GM13976 (cell line): Measurements from ENCODE around the gene PIGZ.

ENCODE experiments used
- DNase-seq: peaks from one replicate; pipeline ENCODE4 v3.0.0; 2012; ENCODE audit warnings: low spot score
- in situ Hi-C: fragments of 300-500 bp; cut with MboI; formaldehyde crosslinking; loops from one replicate; pipeline ENCODE4 v1.12.0; 2022; ENCODE audit warnings: low sequenced_read_pairs, mixed read lengths, inconsistent platforms; ENCODE audit not compliant: unreplicated experiment
- TF ChIP-seq, protein P1 (sequence below): IDR thresholded peaks from 2 replicates; pipeline ENCODE4 v1.5.1; 2012; ENCODE audit warnings: borderline replicate concordance, mild to moderate bottlenecking; ENCODE audit not compliant: insufficient read depth; ENCODE audit errors: extremely low read depth, missing control alignments, control extremely low read depth

Gene PIGZ

DNA sequence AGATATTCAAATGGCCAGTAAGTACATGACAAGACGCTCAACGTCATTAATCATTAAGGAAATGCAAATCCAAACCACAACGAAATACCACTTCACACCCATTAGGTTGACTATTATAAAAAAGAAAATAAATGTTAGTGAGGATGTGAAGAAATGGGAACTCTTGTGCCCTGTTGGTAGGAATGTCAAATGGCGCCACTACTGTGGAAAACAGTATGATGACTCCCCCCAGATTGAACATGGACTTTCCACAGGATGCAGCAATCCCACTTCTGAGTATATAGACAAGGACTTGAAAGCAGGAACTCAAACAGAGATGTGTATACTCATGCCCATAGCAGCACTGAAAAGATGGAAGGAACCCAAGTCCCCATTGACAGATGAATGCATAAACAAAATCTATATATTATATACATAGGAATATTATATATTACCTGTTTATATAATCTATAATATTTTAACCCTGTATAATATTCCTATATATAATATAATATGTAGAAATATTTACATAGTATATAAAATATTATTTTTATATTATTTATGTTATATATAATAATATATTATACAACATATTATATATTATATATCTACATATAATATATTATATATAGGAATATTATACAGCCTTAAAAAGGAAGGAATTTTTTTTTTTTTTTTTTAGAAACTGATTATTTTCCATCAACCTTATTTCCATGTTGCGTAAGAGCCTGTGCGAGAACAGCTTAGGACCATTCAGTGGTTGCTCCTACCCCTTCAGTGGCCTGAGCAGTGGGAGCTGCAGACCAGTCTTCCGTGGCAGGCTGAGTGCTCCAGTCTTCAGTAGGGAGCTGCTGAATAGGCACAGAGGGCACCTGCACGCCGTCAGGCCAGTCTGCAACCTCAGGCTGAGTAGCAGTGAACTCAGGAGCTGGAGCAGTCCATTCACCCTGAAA, 17.6 kb upstream of the PIGZ start:
- in situ Hi-C loops = loop anchor here (25.0 kb wide), 1 partner anchor 526 kb away; no protein-coding TSS in a partner anchor
- TF ChIP-seq, protein P1, sequence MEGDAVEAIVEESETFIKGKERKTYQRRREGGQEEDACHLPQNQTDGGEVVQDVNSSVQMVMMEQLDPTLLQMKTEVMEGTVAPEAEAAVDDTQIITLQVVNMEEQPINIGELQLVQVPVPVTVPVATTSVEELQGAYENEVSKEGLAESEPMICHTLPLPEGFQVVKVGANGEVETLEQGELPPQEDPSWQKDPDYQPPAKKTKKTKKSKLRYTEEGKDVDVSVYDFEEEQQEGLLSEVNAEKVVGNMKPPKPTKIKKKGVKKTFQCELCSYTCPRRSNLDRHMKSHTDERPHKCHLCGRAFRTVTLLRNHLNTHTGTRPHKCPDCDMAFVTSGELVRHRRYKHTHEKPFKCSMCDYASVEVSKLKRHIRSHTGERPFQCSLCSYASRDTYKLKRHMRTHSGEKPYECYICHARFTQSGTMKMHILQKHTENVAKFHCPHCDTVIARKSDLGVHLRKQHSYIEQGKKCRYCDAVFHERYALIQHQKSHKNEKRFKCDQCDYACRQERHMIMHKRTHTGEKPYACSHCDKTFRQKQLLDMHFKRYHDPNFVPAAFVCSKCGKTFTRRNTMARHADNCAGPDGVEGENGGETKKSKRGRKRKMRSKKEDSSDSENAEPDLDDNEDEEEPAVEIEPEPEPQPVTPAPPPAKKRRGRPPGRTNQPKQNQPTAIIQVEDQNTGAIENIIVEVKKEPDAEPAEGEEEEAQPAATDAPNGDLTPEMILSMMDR = no peak
- no peak for DNase-seq

DNA sequence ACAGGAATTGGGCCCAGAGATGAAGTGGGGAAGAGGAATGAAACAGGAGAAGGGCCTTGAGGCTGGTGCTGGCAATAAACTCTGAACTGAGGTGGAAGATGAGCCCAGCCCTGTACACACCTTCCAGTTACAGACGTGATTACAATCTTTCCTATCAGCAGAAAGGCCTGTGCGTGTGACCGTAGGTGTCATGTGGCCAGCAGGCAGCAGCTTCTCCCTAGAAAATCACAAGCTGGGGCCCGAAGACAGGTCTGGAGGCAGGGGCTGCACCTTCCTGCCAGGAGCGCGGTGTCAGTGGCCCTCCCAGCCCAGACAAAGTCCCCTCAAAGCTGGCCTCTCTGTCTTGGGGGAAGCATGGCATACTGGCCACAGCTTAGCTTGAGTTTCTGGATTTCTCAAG, 16.7 kb upstream of the PIGZ start:
- in situ Hi-C loops = loop anchor here (25.0 kb wide), 1 partner anchor 527 kb away; no protein-coding TSS in a partner anchor
- DNase-seq = no peak
- TF ChIP-seq, protein P1 = no peak

DNA sequence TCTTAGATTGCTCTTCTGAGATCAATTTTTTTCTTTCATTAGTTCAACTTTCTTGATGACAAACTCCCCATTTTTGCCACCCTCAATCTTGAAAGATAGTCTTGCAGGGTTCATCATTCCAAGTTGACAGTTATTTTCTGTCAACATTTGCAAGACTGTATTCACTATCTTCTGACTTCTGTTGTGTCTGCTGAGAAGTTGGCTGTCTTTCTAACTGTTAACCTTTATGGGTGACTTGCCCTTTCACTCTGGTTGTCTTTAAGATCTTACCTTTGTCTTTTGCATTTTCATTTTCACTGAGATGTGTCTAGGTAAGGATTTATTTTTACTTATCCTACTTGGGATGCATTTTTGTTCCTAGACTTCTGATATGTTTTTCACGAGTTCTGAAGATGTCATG, 14.6 kb upstream of the PIGZ start:
- TF ChIP-seq, protein P1 = no peak
- DNase-seq = no peak
- in situ Hi-C loops = loop anchor here (25.0 kb wide), 1 partner anchor 529 kb away; no protein-coding TSS in a partner anchor

DNA sequence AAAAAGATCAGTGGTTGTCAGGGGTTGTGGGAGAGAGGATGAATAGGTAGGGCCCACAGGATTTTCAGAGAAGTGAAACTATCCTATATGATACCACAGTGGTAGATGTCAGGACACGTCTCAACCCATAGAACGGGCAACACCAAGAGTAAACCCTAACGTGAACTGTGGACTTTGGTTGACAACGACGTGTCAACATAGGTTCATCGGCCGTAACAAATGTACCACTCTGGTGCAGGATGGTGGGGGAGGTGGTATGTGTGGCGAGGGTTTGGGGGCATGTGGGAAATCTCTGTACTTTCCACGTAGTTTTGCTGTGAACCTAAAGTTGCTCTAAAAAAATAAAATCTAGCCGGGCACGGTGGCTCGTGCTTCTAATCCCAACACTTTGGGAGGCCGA, 13.0 kb upstream of the PIGZ start:
- TF ChIP-seq, protein P1 = no peak
- in situ Hi-C loops = loop anchor here (25.0 kb wide), 1 partner anchor 531 kb away; no protein-coding TSS in a partner anchor

GRCh38 chr3:196979545-196979944, 10.9 kb upstream of the PIGZ start:
- TF ChIP-seq, protein P1 = no peak
- DNase-seq = no peak
- in situ Hi-C loops = loop anchor here (10.0 to 25.0 kb wide), 2 partner anchors 135 to 533 kb away; no protein-coding TSS in a partner anchor

More for the DNA sequence above, 13.0 kb upstream of the PIGZ start:
- no peak for DNase-seq

- DNase-seq = no peak
- in situ Hi-C loops = loop anchor here (10.0 to 25.0 kb wide), 2 partner anchors 132 to 535 kb away; no protein-coding TSS in a partner anchor
- TF ChIP-seq, protein P1 = no peak
These were observed 8.3 kb upstream of the PIGZ start for GRCh38 chr3:196976941-196977340.
